T-helper 1 cell (primary cell): ENCODE measurements around the gene PDE6A.
"Not testable (repeated sequence)": the region's sequence is repeated elsewhere in the genome, so short reads cannot be mapped to it uniquely, and the experiment has no call there.

Source experiments
- DNase-seq, 5 donors: peaks; one replicate each; pipeline ENCODE4 v3.0.0-alpha.2; 2012 to 2020

The PDE6A gene

DNA sequence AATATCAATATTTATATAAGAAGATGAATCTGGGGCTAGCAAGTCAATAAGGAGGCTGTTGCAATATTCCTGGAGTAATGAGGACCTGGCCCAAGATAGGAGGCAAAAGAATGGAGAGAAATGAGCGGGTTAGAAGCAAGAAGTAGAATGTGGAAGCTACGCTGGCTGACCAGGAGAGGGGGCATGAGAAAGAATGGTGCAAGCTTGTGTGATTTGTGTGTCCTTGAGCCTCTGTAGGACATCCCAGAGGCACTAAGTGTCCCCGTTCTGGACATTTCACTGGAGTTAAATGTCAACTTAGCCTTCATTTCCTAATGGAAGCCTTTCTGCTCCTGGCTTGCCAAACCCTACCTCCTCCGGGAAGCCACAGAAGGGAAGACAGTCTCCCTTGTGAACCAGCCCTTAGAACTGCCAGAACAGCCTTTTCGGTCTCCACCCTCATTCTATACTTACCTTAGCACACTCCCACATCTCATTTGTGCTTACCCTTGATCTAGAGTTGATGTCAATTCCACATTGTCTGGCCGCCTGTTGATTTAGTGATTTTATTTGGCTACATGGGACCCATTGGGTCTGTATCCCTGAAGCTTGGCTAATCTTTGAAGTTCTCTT lies 6.7 kb upstream of the PDE6A start:
- DNase-seq, result no peak

DNA sequence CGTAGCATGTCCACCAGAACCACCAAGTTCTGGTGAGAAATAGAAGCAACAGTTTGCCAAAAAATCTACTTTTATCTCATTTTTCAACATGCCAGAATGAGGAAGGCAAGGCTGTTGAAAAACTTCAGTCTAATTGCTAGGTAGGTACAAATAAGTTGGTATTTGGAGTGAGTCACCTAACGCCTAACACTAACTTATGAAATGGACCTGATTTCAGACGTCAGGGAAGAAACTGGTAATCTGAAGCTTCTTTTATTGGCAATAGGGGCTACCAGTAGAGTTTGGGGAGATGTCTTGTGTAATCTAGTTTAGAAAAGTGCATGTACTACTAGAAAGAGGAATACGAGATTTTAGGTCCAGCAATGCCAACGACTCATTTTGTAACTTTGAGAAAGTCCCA lies 4.4 kb upstream of the PDE6A start:
- DNase-seq, result no peak

DNA sequence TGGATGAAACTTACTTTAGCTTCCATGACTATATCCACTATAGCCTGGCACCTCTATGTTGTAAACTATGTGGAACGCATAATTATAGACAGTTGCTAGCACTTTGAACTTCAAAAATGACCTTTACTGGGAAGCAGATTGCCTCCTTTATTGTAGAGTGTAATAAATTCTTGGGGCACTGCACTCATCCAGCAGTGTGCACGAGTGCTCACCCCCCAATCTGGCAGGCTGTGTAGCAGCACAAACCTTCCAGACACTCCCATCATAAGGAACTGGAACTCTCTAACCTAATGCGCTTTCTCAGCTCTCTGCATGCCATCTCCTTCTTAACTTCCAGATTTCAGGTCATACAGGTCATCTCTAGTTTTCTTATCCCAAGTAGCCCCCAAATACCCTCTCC lies 1.5 kb upstream of the PDE6A start:
- no peak for DNase-seq

DNA sequence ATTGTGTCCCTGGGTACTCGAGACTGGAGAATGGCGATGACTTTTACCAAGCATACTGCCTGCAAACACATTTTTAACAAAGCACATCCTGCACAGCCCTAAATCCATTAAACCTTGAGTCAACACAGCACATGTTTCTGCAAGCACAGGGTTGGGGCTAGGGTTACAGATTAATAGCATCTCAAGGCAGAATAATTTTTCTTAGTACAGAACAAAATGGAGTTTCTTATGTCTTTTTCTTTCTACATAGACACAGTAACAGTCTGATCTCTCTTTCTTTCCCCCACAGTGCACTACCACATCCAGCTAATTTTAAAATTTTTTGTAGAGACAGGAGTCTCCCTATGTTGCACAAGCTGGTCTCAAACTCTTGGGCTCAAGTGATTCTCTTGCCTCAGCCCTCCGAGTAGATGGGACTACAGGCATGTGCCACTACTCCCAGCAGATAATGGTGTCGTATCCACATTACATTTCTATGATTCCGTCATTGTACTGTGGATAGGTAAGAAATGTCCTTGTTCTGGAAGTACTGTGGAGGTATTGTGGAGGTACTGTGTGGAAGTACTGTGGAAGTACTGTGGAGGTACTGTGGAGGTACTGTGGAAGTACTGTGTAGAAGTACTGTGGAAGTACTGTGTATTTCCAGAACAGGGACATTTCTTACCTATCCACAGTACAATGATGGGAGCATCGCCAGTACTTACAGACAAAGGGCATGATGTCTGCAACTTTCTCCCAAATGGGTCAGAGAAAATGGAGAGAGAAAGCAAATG lies 1.2 kb downstream of the PDE6A start:
- DNase-seq, result not testable (repeated sequence)

DNA sequence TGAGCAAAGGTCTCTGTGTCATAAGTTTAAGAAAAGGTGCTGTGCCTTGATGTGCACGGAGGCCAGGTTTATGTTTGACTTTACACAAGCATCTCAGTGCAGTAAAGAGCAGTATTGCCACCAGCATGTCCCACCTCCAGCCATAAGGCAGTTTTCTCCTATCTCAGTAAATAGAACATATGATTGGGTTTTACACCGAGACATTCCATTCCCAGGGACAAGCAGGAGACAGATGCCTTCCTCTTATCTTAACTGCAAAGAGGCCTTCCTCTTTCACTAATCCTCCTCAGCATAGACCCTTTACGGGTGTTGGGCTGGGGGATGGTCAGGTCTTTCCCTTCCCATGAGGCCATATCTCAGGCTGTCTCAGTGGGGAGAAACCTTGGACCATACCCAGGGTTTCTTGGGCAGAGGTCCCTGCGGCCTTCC lies 1.8 kb downstream of the PDE6A start:
- DNase-seq, result not testable (repeated sequence)

GRCh38 chr5:149942199-149942598 lies 2.4 kb downstream of the PDE6A start:
- DNase-seq, result no peak

GRCh38 chr5:149941795-149942194 lies 2.8 kb downstream of the PDE6A start:
- DNase-seq, result no peak

DNA sequence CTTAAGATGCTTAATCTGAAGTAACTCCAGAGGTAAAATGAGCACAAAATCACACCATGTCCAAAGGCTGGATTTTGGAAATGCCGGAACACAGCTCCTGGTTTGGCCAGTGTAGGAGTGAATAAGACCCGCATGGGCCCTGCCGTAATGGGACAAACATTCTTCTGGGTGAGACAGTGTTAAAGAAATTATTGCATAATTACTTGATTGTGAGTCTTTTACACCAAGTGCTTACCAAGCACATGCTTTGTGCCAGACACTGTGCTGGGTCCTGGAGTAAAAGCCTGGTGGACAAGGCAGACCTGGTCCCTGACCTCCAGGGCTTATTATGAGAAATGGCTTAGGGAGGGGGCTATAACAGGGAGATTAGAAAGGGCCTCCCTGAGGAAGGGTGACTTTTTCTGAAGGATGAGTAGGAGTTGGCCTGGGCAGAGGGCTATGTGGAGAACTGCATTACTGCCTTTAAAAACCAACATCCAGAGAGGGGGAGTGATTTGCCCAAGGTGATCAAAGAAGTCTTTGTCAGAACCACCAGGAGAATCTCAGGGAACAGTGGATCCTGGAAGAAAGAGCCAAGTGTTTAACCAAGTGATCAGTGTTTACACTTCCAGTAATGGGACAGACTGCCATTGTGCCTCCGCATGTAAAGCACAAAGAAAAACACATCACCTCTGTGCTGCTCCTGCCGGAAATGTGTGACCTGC lies 3.5 kb downstream of the PDE6A start:
- DNase-seq, result no peak

- DNase-seq, result peak in 1 of 5 donors; percentile 74
These were observed 4.5 kb downstream of the PDE6A start for GRCh38 chr5:149940077-149940574.

GRCh38 chr5:149939546-149939945 lies 5.0 kb downstream of the PDE6A start:
- DNase-seq, result no peak

DNA sequence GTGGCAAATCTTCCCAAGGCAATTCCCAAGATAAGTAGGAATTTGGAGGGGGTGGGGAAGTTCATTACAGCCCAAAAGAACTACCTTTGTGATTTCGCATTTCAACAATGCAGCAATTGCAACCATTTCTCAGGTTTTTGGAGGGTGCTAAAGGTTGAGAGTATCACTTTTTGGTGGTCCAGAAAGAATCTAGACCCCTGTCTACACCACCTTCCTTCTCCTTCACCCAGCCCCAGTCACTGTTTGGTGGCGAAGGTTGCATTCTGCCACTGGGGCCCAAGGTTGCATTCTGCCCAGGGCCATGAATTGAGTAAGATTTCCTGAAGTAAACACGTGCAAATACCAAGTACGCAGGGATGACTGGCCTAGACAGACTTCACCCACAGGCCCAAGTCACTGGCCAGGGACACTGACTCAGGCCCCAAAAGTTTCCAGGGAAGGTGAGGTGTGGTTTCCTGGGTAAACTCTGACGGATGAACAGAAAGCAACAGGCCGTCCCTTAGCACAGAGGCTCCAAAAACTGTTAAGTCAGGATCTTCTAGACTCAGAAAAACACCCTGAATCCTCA lies 5.7 kb downstream of the PDE6A start:
- DNase-seq, result peak in 1 of 5 donors; percentile 9

DNA sequence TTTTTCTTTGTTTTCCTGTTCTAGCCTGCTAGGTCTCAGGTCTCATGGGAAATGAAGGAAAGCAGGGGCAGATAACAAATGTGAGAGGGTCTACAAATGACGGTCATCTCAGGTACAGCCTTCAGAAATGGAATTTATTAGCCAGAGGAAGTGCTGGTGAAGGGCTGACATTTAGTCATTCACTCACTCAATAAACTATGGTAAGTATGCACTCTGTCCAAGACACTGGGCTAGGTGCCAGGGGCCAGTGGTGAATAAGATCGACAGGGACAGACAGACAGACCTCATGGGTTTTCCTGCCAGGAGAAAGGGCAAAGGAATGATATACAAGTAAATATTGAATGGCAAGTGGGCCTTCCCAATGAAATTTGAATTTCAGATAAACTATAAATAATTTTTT lies 6.3 kb downstream of the PDE6A start:
- no peak for DNase-seq

- no peak for DNase-seq
These were observed 7.0 kb downstream of the PDE6A start for GRCh38 chr5:149937610-149938009.

DNA sequence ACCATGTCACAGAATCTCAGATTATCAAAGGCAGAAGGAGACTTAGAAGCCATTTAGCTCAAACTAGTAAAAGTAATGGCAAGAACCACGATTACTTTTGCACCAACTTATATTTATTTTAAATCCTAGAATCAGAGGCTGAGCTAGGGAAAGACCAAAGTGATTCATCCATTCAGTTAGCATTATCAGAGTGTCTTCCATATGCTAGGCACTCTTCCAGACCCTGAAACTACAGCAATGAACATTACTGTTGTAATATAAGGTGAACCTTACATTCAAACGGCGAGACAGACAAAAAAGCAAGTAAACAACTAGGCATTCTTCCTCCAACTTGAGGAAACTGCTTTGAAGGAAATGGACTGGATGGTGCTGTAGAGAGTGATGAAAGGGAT lies 7.9 kb downstream of the PDE6A start:
- DNase-seq, result no peak

GRCh38 chr5:149936044-149936699 lies 8.4 kb downstream of the PDE6A start:
- DNase-seq, result no peak

- DNase-seq, result no peak
These were observed 9.1 kb downstream of the PDE6A start for GRCh38 chr5:149935431-149935901.

DNA sequence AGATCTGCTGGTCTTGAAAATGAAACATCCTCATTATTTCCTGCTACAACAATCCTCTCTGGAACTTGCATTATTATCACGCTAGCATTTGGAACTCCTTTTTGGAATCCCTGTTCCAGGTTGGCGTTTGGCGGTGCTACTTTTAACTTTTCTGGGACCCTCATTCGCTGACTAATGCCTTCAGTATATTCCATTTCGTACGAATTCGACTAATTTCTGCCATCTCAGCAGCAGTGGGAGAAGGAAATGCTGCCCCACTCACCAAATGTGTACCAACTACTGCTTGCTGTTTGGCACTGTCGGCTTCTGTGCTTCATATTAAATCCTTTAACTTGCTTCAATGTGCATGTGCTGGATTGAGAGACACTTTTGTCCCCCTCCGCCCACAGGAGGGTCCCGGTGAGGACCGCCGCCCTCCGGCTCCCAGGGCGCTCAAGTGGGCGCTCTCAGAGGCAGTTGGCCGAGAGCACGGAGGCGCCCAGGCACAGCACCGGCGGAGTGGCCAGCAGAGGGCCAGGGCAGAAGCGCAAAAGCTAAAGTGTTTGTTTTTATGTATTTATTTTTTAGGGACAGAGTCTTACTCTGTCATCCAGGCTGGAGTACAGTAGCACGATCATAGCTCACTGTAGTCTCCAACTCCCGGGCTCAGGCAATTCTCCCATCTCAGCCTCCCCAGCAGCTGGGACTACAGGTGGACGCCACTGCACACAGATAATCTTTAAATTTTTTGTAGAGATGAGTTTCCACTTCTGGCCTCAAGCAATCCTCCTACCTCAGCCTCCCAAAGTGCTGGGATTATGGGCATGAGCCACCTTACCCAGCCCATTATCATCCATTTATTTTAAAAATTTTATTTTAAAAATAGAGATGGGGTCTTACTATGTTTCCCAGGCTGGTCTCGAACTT lies 11.9 kb downstream of the PDE6A start:
- DNase-seq, result no peak

DNA sequence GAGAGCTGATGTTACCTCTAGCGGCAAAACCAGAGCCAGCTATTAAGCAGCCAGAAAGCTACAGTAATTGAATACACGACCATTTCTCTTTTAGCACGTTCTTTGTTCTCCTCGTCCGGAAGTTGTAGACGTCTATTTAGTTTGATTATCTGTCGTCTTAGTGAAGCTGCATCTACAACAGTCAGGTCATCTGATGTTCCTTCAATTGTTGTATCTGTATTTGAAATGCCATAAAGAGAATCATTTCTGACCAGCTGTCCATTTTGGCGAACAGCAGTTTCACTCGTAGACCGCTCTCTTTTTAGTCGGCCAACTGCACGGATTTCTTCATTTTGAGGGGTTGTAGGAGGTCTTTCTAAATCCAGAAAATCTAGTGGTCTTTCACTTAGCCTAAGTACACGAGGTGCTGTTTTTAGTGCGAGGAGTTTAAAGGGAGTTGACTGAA lies 12.6 kb downstream of the PDE6A start:
- no peak for DNase-seq

DNA sequence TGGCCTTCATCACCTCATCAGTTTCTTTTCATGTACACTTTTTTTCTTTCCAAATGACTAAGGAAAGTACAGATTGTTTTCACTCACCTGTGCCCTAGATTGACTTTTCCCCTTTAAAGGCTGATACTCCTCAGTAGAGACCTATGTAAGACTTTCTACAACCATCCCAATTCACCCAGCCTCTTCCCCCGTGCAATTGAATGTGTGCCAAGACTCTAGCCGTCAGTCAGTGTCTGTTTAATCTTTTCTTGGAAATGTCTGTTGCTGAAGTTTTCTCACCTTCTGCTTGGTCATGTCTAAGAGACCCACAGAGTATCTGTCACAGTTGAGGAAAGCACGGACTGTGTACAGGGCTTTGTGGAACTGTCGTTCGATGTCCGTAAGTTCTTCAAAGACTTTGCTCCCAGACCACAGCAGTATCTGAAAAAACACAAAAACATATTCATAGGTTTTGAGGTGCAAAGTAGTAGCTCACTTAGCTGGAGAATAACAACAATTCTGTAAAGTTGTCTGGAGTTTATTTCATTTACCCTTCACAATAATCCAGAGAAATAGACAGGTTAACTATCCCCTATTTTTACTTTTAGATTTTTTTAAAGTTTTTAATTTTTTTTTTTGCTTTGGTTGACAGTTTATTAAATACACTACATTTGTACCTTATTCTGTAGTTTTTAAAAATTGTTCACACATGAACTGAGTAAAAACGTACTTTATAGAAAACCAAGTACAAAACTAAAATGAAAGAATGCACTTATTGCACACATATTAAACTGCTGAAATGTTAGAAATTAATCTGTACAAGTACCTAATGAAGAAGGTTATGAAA lies 13.6 kb downstream of the PDE6A start:
- DNase-seq, result no peak

DNA sequence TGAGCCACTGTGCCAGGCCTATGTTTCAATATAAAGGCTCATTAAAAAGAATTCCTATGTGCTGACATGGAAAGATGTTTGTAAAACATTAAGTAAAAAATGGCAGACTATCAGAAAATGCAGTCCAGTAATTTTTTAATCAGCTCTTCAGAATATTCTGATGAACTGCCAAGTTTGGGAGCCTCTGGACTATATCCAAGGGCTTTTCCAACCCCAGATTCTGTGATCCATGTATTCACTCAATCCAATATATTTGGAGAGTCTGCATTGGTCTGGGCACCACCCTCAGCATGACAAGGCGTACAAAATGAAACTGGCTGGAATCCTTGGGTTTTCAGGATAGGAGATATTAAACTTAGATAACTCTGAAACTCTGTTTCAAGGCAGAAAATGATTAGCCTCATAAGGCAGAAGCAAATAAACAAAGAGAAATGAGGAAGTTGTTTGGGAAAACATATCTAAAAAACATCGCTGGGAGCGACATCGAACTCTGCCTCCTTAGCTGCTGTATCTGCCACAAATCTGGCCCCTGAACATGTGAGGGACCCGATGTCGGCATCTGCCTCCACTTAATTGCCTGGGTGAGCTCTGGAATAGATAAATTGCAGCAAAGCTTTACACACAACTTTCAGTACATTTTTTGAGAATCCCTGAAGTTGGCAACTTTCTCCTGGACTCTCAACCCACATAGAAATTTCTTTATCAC lies 14.4 kb downstream of the PDE6A start:
- DNase-seq, result no peak
